HepG2 (cell line): ENCODE measurements around the gene HYI. TPM values are rescaled to one million over a fixed set of nuclear protein-coding genes. Genes with fewer than 3 reads are reported as not detected.

Source experiments
- ATAC-seq: fragments of 200-7000 bp; cut with Tn5 transposase; 3 replicates; pipeline ENCODE4 v1.9.1; 2020; ENCODE audit warnings: mild to moderate bottlenecking, moderate library complexity
- BruUV-seq: library from RNA; stranded (reverse); fragments of 400-500 nt; replicated peaks from 2 replicates; lab custom pipeline; 2021; lab: Mats Ljungman, UMichigan
- CTCF ChIA-PET: fragments of 300-600 bp; formaldehyde crosslinking; extraction: SDS; loops from one replicate; lab custom pipeline; 2021; ENCODE audit warnings: low total read pairs, inconsistent platforms, low intra/inter-chr PET ratio; lab: Yijun Ruan, JAX
- POLR2A ChIA-PET: fragments of 350-600 bp; sonication (Branson Sonifier 250); formaldehyde crosslinking; loops from one replicate; lab custom pipeline; 2020; ENCODE audit warnings: antibody characterized with exemption, inconsistent platforms; lab: Yijun Ruan, JAX
- DNase-seq: peaks from one replicate; pipeline ENCODE4 v3.0.0-alpha.2; 2015; ENCODE audit warnings: low spot score
- FAIRE-seq: peaks from 3 replicates; lab custom pipeline; 2011; peaks lifted over from hg19 to GRCh38; lab: Jason Lieb, UNC
- H2AFZ ChIP-seq: one replicate; pipeline ENCODE4 v1.6.1; 2011; ENCODE audit warnings: low read length, inconsistent platforms
- H3K27ac ChIP-seq: fragments of 300-600 bp; 3 replicates; pipeline ENCODE4 v1.8.0; 2011; ENCODE audit warnings: mixed run types, mild to moderate bottlenecking, mixed read lengths, low read length, inconsistent platforms; ENCODE audit not compliant: insufficient read depth; ENCODE audit errors: extremely low read length
- H3K27me3 ChIP-seq, 2 experiments: fragments of 200-600 bp in 1 of 2; 2 replicates in 1 of 2; 3 replicates in 1 of 2; pipeline versions ENCODE4 v1.6.0 to v1.8.0; 2011; ENCODE audit warnings: low read length in 2 of 2, mild to moderate bottlenecking in 2 of 2, moderate library complexity in 2 of 2, inconsistent platforms in 1 of 2; ENCODE audit not compliant: insufficient read depth in 2 of 2, control insufficient read depth in 1 of 2
- H3K36me3 ChIP-seq, 2 experiments: fragments of 200-600 bp in 1 of 2; replicated peaks in 1 of 2; 2 replicates in 1 of 2; 3 replicates in 1 of 2; pipeline versions ENCODE4 v1.5.1 to v1.8.0; 2011; ENCODE audit warnings: low read length in 2 of 2, inconsistent platforms in 1 of 2; ENCODE audit not compliant: insufficient read depth in 2 of 2, control insufficient read depth in 1 of 2
- H3K4me1 ChIP-seq: 2 replicates; pipeline ENCODE4 v1.5.1; 2012; ENCODE audit warnings: low read length, inconsistent platforms; ENCODE audit not compliant: insufficient read depth
- H3K4me2 ChIP-seq: 2 replicates; pipeline ENCODE4 v1.6.0; 2011; ENCODE audit warnings: low read depth, low read length, inconsistent platforms
- H3K4me3 ChIP-seq, 3 experiments: fragments of 200-600 bp in 1 of 3; sonication (generic), shearing (Covaris generic) in 1 of 3; replicated peaks in 1 of 3; 2 replicates each; pipeline ENCODE4 v1.5.1; 2011 to 2016; ENCODE audit warnings: low read length in 3 of 3, inconsistent platforms in 2 of 3, low read depth in 2 of 3, mild to moderate bottlenecking in 2 of 3, control low read depth in 1 of 3, mixed read lengths in 1 of 3; ENCODE audit not compliant: insufficient read depth in 1 of 3
- H3K79me2 ChIP-seq: one replicate; pipeline ENCODE4 v1.6.1; 2011; ENCODE audit warnings: low read length, inconsistent platforms; ENCODE audit not compliant: insufficient read depth
- H3K9ac ChIP-seq: 2 replicates; pipeline ENCODE4 v1.6.0; 2011; ENCODE audit warnings: mild to moderate bottlenecking, low read depth, low read length, inconsistent platforms; ENCODE audit not compliant: insufficient read depth
- H3K9me3 ChIP-seq: 2 replicates; pipeline ENCODE4 v1.5.1; 2012; ENCODE audit warnings: mild to moderate bottlenecking, low read length
- H4K20me1 ChIP-seq: 2 replicates; pipeline ENCODE4 v1.6.0; 2011; ENCODE audit warnings: inconsistent platforms, mild to moderate bottlenecking, low read length, moderate library complexity; ENCODE audit not compliant: insufficient read depth
- ASH2L ChIP-seq: fragments of 300-600, 200-600 bp; sonication (generic); IDR thresholded peaks from 2 replicates; pipeline ENCODE4 v1.7.0; 2017; ENCODE audit warnings: low read depth, mild to moderate bottlenecking, moderate library complexity, mixed read lengths, low read length; ENCODE audit not compliant: insufficient read length
- ATF1 ChIP-seq: IDR thresholded peaks from 2 replicates; pipeline ENCODE4 v1.6.1; 2016; ENCODE audit warnings: mild to moderate bottlenecking, control low read depth
- DMAP1 ChIP-seq: IDR thresholded peaks from 2 replicates; pipeline ENCODE4 v1.6.1; 2016
- GZF1 ChIP-seq: sonication (generic); formaldehyde crosslinking; IDR thresholded peaks from 2 replicates; pipeline ENCODE4 v1.5.1; 2020; ENCODE audit warnings: mild to moderate bottlenecking, missing genetic modification reagents
- ZFP36L2 ChIP-seq: sonication (generic); formaldehyde crosslinking; IDR thresholded peaks from 2 replicates; pipeline ENCODE4 v1.4.0; 2020; ENCODE audit warnings: missing genetic modification reagents
- ZNF562 ChIP-seq: sonication (generic); formaldehyde crosslinking; IDR thresholded peaks from 2 replicates; pipeline ENCODE4 v1.8.0; 2022; ENCODE audit warnings: missing genetic modification reagents, borderline replicate concordance
- ZNF839 ChIP-seq: sonication (generic); formaldehyde crosslinking; IDR thresholded peaks from 2 replicates; pipeline ENCODE4 v1.4.0; 2020; ENCODE audit warnings: missing genetic modification reagents, mild to moderate bottlenecking, borderline replicate concordance
- WGBS: methylation state at CpG from one replicate; pipeline ENCODE4 v1.1.6; 2017; ENCODE audit warnings: low lambda C conversion rate; 5-methylcytosine and 5-hydroxymethylcytosine counted together
- in situ Hi-C: cut with HindIII; loops from 2 replicates; pipeline ENCODE4 v1.10.0; 2017; ENCODE audit warnings: low pct_unique_long_range_greater_than_20kb; ENCODE audit not compliant: extremely low pct_ligation_motif_present
- intact Hi-C: fragments of 100-400 bp; cut with micrococcal nuclease; formaldehyde crosslinking; loops from one replicate; pipeline ENCODE4 v1.10.0; 2022; ENCODE audit not compliant: unreplicated experiment
- polyA plus RNA-seq, 8 experiments: library from polyadenylated mRNA; depleted of rRNA in 3 of 8; stranded (reverse) in 7 of 8; unstranded in 1 of 8; fragments of >200 nt; fragmentation: Illumina TruSeq in 4 of 8; extraction: Trizol in 4 of 8; gene quantifications; 2 replicates each; pipeline versions ENCODE4 v1.2.1 to v1.2.3, GENCODE V29; 2011 to 2016; ENCODE audit warnings: low read depth in 4 of 8, missing spikeins in 1 of 8, mixed read lengths in 1 of 8; ENCODE audit not compliant: insufficient read depth in 1 of 8
- total RNA-seq, 5 experiments: library from RNA; depleted of rRNA; stranded (reverse); fragments of >200 nt; fragmentation: Illumina TruSeq; extraction: Trizol; gene quantifications; 2 replicates each; pipeline ENCODE4 v1.2.3, GENCODE V29; 2016; ENCODE audit warnings: low read depth in 1 of 5
- TF ChIP-seq, protein P1 (sequence below): sonication (generic); formaldehyde crosslinking; IDR thresholded peaks from 2 replicates; pipeline ENCODE4 v1.4.0; 2020; ENCODE audit warnings: missing genetic modification reagents, borderline replicate concordance
- TF ChIP-seq, protein P2 (sequence below): sonication (generic); formaldehyde crosslinking; IDR thresholded peaks from 2 replicates; pipeline ENCODE4 v1.4.0; 2020; ENCODE audit warnings: missing genetic modification reagents
- TF ChIP-seq, protein P3 (sequence below): sonication (generic); formaldehyde crosslinking; IDR thresholded peaks from 2 replicates; pipeline ENCODE4 v1.8.1; 2023; ENCODE audit warnings: mild to moderate bottlenecking, missing genetic modification reagents

HYI gene
- total and polyA plus RNA-seq, 2 of the 13 experiments (the other 11 are each of a cell fraction or from before 2014, with no cell fraction given), result not detected

DNA sequence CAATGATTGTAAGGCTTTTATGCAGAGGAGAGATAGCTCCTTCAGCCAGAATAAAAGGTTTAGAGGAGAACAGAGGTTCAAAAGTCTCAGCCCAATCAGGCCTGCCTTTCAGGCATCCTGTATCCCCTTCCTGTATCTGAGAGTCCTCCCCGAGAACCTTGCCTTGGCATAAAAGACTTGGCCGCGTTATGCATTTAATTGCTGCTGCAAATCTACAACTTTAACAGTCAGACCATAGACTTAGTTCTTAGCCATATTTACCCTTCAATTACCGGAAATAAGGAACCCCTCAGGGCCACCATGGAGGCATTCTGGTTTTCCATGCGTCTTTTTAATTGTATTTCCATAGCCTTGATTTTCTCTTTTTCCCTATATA lies 18.3 kb upstream of the HYI start:
- Histone ChIP-seq H3K27me3 (no peaks in the 10 kb centered on the region), H3K36me3 (no peaks in the 10 kb centered on the region), H3K9ac (no peak overlapping the region), H2AFZ (no peak overlapping the region), H4K20me1 (no peaks in the 10 kb centered on the region), H3K4me1 (peaks cover 23% of the 10 kb centered on the region), H3K27ac (no peak overlapping the region), H3K4me3 (no peak overlapping the region), H3K9me3 (no peaks in the 10 kb centered on the region), H3K79me2 (no peaks in the 10 kb centered on the region), H3K4me2 (no peak overlapping the region)
- ATAC-seq (no peak), FAIRE-seq (no peak), DNase-seq (no peak)
- no TSS peak for BruUV-seq
- in situ Hi-C loops (no loop called here), intact Hi-C loops (no loop called here)
- ChIA-PET POLR2A (no interaction called here), CTCF (no interaction called here)
- WGBS, result 92% methylated on average over 5 of the region's 5 CpGs
- no peak for TF ChIP-seq DMAP1 (CRISPR knock-in tag)
- TF ChIP-seq, protein P1, sequence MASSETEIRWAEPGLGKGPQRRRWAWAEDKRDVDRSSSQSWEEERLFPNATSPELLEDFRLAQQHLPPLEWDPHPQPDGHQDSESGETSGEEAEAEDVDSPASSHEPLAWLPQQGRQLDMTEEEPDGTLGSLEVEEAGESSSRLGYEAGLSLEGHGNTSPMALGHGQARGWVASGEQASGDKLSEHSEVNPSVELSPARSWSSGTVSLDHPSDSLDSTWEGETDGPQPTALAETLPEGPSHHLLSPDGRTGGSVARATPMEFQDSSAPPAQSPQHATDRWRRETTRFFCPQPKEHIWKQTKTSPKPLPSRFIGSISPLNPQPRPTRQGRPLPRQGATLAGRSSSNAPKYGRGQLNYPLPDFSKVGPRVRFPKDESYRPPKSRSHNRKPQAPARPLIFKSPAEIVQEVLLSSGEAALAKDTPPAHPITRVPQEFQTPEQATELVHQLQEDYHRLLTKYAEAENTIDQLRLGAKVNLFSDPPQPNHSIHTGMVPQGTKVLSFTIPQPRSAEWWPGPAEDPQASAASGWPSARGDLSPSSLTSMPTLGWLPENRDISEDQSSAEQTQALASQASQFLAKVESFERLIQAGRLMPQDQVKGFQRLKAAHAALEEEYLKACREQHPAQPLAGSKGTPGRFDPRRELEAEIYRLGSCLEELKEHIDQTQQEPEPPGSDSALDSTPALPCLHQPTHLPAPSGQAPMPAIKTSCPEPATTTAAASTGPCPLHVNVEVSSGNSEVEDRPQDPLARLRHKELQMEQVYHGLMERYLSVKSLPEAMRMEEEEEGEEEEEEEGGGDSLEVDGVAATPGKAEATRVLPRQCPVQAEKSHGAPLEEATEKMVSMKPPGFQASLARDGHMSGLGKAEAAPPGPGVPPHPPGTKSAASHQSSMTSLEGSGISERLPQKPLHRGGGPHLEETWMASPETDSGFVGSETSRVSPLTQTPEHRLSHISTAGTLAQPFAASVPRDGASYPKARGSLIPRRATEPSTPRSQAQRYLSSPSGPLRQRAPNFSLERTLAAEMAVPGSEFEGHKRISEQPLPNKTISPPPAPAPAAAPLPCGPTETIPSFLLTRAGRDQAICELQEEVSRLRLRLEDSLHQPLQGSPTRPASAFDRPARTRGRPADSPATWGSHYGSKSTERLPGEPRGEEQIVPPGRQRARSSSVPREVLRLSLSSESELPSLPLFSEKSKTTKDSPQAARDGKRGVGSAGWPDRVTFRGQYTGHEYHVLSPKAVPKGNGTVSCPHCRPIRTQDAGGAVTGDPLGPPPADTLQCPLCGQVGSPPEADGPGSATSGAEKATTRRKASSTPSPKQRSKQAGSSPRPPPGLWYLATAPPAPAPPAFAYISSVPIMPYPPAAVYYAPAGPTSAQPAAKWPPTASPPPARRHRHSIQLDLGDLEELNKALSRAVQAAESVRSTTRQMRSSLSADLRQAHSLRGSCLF (CRISPR knock-in tag), result no peak
- TF ChIP-seq, protein P2, sequence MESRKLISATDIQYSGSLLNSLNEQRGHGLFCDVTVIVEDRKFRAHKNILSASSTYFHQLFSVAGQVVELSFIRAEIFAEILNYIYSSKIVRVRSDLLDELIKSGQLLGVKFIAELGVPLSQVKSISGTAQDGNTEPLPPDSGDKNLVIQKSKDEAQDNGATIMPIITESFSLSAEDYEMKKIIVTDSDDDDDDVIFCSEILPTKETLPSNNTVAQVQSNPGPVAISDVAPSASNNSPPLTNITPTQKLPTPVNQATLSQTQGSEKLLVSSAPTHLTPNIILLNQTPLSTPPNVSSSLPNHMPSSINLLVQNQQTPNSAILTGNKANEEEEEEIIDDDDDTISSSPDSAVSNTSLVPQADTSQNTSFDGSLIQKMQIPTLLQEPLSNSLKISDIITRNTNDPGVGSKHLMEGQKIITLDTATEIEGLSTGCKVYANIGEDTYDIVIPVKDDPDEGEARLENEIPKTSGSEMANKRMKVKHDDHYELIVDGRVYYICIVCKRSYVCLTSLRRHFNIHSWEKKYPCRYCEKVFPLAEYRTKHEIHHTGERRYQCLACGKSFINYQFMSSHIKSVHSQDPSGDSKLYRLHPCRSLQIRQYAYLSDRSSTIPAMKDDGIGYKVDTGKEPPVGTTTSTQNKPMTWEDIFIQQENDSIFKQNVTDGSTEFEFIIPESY (CRISPR knock-in tag), result no peak
- TF ChIP-seq ATF1 (CRISPR knock-in tag), result no peak
- no peak for TF ChIP-seq ZNF839 (CRISPR knock-in tag)
- TF ChIP-seq, protein P3, sequence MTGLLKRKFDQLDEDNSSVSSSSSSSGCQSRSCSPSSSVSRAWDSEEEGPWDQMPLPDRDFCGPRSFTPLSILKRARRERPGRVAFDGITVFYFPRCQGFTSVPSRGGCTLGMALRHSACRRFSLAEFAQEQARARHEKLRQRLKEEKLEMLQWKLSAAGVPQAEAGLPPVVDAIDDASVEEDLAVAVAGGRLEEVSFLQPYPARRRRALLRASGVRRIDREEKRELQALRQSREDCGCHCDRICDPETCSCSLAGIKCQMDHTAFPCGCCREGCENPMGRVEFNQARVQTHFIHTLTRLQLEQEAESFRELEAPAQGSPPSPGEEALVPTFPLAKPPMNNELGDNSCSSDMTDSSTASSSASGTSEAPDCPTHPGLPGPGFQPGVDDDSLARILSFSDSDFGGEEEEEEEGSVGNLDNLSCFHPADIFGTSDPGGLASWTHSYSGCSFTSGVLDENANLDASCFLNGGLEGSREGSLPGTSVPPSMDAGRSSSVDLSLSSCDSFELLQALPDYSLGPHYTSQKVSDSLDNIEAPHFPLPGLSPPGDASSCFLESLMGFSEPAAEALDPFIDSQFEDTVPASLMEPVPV (CRISPR knock-in tag), result no peak
- no peak for TF ChIP-seq ASH2L
- TF ChIP-seq GZF1 (CRISPR knock-in tag), result no peak
- TF ChIP-seq ZFP36L2 (CRISPR knock-in tag), result no peak
- no peak for TF ChIP-seq ZNF562 (CRISPR knock-in tag)
